Nucleus accumbens (tissue), 56 donors: ENCODE results near the gene UFC1.

Experiments
- DNase-seq, 56 donors: peaks; one replicate each; lab custom pipeline; 2025; lab: John Stamatoyannopoulos, UW

Gene UFC1

GRCh38 chr1:161165742-161166668 lies 12.2 kb downstream of the UFC1 start, which contains the start of gene PPOX:
PPOX (plus strand) TSS chr1:161166426; CDS start chr1:161166848, 422 bp downstream.
- peak; percentile 79 to 99 (median 96) for DNase-seq

DNA sequence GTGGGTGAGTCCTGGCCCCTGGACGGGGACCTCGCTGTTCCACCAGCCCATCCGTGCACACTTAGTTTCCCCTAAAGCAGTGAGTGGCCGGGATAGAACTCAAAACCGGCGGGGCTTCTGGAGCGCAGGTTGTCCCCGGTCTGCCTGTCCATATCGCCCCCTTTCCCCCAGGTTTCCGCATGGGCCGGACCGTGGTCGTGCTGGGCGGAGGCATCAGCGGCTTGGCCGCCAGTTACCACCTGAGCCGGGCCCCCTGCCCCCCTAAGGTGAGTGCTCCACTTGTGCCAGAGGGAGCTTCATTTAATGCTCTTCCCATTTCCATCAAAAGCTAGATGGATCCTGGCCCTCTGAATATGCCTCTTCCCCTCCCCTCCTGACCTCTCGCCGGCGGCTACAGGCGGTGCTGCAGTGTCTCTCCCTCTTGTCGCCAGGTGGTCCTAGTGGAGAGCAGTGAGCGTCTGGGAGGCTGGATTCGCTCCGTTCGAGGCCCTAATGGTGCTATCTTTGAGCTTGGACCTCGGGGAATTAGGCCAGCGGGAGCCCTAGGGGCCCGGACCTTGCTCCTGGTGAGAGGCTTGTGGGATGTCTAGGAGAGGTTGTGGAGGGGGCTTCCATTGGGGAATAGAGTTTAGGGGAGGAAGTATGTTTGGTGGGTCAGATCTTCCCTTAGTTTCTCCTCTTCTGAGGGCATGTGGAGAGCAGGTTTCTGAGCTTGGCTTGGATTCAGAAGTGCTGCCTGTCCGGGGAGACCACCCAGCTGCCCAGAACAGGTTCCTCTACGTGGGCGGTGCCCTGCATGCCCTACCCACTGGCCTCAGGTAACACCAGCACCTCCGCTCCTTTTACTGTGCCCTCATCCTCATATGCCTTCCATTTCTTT lies 13.1 kb downstream of the UFC1 start:
- peak in 6 of 56 donors; percentile 11 to 60 (median 51) for DNase-seq

DNA sequence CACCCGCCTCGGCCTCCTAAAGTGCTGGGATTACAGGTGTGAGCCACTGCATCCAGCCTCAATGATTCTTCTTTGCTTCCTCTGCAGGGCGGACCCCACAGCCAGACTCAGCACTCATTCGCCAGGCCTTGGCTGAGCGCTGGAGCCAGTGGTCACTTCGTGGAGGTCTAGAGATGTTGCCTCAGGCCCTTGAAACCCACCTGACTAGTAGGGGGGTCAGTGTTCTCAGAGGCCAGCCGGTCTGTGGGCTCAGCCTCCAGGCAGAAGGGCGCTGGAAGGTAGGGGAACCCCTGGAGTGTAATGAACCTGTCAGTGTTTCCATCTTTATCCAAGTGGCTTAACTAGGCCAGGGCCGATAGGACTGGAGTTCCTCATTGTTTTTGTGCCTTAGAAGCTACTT lies 15.1 kb downstream of the UFC1 start:
- DNase-seq: no peak

GRCh38 chr1:161171191-161171590 lies 17.4 kb downstream of the UFC1 start:
- DNase-seq: no peak

DNA sequence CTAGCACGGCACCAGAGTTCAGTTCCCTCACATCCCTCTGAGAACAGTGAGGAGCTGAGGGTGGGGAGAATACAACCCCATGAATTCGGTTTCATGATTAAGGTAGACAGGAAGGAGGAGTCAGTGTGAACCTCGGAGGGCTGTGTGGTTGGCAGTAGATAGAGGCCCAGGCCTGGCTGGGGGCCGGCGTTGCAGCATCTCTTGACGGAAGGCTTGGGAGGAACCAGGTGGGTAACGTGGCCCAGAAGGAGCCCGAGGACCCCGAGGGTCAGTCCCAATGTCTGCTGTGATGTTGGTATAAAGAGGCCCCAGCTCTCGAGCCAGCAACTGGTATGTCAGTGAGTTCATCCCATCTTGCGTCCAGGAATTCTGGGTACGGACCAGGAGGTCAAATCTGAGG lies 17.9 kb downstream of the UFC1 start:
- DNase-seq: no peak

- no peak for DNase-seq
Observed at GRCh38 chr1:161172349-161172748, 18.6 kb downstream of the UFC1 start.

GRCh38 chr1:161172776-161173376 lies 19.1 kb downstream of the UFC1 start:
- DNase-seq: no peak

DNA sequence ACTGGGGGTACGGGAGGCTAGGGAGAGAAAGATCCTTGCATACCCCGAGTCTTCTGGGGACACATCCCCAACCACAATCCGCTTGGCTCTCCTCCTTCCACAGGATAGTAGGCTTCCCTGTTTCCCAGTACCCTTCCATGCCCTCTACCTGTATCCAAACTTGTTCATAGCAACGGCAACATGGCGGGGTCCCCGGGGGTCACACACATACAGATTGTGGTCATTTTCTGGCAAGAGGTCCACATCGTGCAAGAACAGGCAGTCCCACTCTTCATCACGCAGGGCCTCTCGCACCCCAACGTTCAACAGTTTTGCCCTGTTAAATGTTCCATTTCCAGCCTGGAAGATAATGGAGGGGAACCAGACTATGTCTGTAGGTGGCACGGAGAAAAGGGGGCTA lies 19.9 kb downstream of the UFC1 start:
- no peak for DNase-seq

GRCh38 chr1:161174911-161175310 lies 21.1 kb downstream of the UFC1 start:
- no peak for DNase-seq

DNA sequence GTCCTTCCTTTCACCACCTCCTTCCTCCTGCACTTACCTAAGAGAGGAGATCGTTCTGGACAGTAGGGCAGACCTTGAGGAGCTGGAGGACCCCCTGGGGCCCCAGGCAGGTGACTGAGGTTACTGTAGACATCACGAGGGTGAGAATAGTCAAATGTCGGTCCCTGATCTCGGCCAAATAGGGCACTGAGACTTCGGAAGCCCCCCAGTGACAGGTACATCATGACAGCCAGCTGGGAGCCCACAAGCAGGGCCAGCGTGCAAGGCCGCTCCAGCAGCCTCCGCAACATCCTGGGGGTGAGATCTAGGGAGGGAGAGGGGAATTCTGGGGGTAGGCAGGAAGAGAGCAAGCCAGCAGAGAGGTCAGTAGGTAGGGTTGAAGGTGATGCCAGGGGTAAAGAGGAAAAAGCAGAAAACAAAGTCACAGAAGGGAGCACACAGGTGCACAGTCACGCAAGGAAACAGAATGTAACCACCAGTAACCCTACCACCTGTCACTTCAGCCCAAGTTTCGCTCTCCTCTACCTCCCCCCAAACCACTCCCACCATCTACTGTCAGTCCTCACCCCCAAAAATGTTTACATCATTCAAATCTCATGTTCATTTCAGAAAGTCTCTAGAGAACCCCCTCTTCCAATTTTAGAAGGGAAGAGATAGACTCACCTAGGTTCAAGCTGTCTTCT lies 22.1 kb downstream of the UFC1 start:
- DNase-seq: no peak

GRCh38 chr1:161176468-161177111 lies 22.8 kb downstream of the UFC1 start:
- DNase-seq: peak in 1 of 56 donors; percentile 11

DNA sequence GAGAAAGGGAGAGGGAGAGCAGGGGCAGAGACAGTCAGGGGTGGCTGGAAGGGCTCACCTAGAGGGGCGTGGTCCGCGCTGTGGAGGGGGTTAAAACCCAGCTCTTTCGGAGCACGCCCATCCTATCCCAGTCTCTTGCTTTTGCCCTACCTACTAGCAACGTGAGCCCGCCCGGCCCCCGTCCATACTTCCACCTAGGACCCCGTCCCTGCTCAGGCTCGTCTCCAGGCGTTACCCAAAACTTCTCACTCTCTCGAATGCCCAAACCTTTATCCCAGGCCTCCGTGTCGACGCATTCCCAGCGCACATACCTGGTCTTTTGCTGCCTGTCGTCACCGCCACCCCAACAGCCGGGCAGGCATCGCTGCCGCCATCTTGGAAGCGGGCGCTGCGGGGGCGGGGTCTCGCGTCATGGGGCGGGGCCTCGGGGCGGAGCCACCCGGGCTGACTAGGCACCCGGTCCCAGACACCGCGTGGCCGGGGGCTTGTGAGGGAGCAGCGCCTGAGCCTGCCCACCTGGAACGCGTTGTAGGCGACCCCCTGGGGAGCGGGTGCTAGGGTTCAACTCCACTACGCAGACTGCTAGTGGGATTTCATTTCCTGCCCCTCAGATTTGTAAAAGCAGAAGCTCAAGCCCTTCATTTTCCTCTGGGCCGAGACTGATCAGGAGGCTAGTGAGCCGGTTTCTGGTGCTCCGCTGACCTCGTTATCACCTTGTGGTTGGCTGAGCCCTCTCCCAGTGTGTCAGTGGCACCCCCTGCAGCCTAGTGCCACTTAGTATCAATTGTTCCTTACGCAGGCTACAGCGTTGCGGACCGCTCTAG lies 23.5 kb downstream of the UFC1 start, which contains the start of gene B4GALT3:
Gene B4GALT3, minus strand, starts transcription at position 396 of the 824 bp plus-strand sequence. CDS start 1,447 bp downstream, outside the sequence.
- DNase-seq: peak; percentile 11 to 93 (median 86)

DNA sequence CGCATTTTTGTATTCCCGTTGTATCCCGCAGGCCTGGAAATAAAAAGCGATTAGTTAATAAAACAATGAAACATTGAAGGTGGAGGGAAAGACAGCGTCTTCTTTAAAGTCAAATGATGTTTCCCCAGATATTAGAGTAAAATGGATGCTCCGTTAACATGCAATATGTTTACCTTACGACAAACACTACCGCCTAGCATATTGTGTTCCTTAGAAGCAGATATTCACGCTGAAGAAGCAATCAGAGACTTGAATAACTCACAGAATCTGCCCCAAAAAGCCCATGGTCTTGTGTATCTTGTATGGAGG lies 24.1 kb downstream of the UFC1 start:
- DNase-seq: no peak

DNA sequence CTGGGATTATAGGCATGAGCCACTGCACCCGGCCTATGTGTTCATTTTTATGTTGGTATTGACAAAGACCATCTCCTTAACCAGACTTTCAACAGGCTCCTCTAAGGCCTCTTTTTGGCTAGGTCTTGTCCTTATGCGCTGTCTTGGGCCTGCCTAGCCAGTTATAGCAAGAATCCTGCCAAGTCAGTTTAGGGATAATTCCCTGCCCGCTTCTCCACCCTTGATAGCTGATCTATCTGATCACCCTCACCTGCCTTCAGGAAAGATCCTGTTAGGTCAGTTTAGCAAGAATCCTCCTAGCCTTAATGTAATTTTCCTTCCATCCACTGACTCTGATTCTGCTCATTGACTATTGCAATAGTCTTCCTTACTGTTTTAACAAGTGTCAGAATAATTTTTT lies 25.9 kb downstream of the UFC1 start:
- no peak for DNase-seq

GRCh38 chr1:161180639-161181038 lies 26.9 kb downstream of the UFC1 start:
- DNase-seq: no peak

DNA sequence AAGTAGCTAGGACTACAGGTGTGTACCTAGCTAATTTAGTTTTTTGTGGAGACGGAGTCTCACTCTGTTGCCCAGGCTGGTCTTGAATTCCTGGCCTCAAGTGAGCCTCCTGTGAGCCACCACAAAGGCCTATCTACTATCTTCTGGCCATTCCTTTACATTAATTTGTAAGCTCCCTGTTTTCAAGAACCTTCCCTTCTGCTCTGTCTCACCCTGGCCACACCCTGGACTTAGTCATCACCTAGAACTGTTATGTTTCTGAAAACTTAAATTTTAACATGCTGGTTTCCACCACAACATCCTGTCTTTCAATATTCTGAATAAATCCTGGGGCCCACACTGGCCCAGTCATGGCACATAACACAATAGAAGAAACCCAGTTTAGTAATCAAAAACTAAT lies 28.4 kb downstream of the UFC1 start:
- no peak for DNase-seq

DNA sequence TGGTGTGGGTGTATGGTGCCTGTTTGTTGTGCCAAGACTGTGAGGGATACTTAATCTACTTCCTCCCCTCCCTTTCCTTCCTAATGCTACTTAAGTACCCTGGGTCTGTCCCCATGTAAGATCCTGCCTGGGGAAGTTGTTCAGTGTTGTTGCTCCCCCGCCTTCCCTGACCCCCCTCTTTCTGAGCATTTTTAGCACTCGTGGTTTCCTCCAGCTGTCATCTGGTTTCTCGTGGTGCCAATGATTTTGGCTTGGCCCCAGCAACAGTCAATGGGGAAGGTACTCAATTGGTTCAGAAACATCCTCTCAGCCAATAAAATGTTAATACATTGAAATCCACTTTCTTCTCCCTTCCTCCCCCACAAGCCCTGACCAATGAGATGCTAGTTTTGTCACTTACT lies 31.5 kb downstream of the UFC1 start:
- DNase-seq: peak in 28 of 56 donors; percentile 9 to 58 (median 26)

GRCh38 chr1:161185732-161186311 lies 32.0 kb downstream of the UFC1 start:
- DNase-seq: peak in 2 of 56 donors; percentile 6 to 14
